ENCODE data around the gene ZBTB24.

GRCh38 chr6:109477184-109477583 lies 5.8 kb downstream of the ZBTB24 start:
- TF ChIP-seq CTCF (conservative IDR thresholded peaks at IDR 0.05 in 1 of 2, IDR thresholded peaks at IDR 0.05 in 1 of 2; ENCODE audit: low read depth in 1 of 2, low read length in 2 of 2), result no peak
- no peak for TF ChIP-seq EZH2 (IDR thresholded peaks at IDR 0.05; ENCODE audit: low read length, missing control alignments)
